GM12873 (cell line): Measurements from ENCODE around the gene PLA2G4A.

ENCODE experiments used
- TF ChIP-seq, protein P1 (sequence below): IDR thresholded peaks from 2 replicates; pipeline ENCODE4 v1.5.1; 2012; ENCODE audit warnings: low read depth, mild to moderate bottlenecking, moderate library complexity, low read length, control low read depth; ENCODE audit not compliant: insufficient read depth; ENCODE audit errors: missing control alignments

Gene PLA2G4A

DNA sequence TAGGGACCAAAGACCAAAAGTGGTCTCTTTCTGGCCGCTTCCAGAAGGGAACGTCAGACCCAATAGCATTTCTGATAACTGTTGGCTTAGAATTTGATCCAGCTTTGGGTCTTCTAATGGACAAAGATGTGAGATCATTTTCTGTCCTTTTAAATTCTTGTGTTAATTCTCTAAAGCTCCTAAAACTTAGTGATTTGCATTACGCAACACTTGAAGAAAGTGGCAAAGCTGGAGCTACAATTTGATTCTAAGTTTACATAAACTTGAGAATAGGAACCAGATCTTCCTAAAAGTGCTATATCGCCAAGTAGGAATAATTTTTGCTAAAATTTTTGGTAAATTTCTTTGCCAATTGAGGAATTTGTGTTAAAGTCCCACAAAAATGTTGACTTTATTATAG is 21.6 kb upstream of the PLA2G4A start:
- TF ChIP-seq, protein P1, sequence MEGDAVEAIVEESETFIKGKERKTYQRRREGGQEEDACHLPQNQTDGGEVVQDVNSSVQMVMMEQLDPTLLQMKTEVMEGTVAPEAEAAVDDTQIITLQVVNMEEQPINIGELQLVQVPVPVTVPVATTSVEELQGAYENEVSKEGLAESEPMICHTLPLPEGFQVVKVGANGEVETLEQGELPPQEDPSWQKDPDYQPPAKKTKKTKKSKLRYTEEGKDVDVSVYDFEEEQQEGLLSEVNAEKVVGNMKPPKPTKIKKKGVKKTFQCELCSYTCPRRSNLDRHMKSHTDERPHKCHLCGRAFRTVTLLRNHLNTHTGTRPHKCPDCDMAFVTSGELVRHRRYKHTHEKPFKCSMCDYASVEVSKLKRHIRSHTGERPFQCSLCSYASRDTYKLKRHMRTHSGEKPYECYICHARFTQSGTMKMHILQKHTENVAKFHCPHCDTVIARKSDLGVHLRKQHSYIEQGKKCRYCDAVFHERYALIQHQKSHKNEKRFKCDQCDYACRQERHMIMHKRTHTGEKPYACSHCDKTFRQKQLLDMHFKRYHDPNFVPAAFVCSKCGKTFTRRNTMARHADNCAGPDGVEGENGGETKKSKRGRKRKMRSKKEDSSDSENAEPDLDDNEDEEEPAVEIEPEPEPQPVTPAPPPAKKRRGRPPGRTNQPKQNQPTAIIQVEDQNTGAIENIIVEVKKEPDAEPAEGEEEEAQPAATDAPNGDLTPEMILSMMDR = no peak

- TF ChIP-seq, protein P1 = no peak
Observed at GRCh38 chr1:186811892-186812291, 16.9 kb upstream of the PLA2G4A start.

DNA sequence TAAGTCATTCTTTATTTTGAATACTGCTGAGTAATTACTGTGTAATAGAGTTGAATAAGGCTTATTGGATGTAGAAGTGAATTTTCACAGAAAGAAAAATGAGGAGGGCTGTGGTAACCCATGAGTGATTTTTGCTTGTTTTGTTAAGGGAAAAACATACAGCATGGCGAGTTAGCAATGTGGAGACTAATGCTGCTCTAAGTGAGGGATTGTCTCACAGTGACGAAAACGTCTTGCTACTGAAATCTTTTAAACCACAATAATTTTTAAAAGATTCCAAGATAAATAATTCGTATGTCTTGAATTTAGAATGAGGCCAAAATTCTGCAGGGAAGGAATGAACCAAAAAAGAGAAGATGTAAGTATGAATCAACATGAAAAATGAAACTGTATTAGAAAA is 16.2 kb upstream of the PLA2G4A start:
- TF ChIP-seq, protein P1 = no peak

GRCh38 chr1:186813420-186813819 is 15.3 kb upstream of the PLA2G4A start:
- TF ChIP-seq, protein P1 = no peak

GRCh38 chr1:186819126-186819525 is 9.6 kb upstream of the PLA2G4A start:
- TF ChIP-seq, protein P1 = no peak

GRCh38 chr1:186819563-186819962 is 9.2 kb upstream of the PLA2G4A start:
- TF ChIP-seq, protein P1 = no peak

GRCh38 chr1:186829686-186830587 is 1.2 kb downstream of the PLA2G4A start:
- TF ChIP-seq, protein P1 = no peak
